ENCODE measurements around the gene RETN.

RETN gene

DNA sequence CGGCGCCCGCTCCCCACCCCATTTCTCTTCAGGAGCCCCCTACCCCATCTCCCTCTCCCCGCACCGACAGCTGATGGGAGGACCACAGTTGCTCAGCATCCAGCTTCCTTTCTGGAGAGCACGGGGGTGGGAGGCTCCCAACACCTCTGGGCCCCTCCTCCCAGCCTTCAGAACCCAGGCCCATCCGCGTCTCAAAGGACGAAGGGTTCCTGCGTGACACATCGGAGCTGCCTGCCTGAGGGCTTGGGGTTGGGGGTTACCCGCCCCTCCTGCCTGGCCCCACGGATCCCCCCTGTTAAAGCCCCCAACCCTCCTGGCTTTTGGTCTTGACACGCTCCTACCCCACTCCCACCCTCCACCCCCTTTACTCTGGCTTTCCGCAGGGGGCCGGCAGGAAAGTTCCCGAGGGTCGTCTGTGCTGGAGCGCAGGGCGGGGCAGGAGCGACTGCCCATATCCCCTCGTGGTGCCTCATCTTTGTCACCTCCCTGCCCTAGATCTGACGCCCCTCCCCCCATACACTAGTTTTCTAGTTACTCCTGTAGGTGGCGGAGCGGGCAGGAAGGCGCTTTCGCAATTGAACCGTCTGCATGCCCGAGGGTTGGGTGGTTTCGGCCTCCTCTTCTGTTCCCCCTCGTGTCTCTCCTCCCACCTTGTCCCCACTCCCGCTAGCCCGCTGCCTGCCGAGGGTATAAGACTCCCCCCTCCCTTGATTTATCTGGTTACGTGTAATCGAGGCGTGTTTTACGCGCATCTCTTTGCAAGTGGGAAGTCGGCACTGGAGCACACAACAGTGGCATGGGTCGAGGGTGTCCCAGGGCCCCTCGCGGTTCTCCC, 12.7 kb downstream of the RETN start:
- Histone ChIP-seq H3K4me1 (peaks cover 52% of the 10 kb centered on the region), H3K4me3 (peak overlapping the region; percentile 99), H3K27me3 (peaks cover 14% of the 10 kb centered on the region), H4K20me1 (peaks cover 67% of the 10 kb centered on the region), H3K27ac (peak overlapping the region; percentile 94), H3K36me3 (peaks cover 40% of the 10 kb centered on the region), H3K9ac (peak overlapping the region; percentile 96), H3K4me2 (peak overlapping the region; percentile 96), H3K9me3 (no peaks in the 10 kb centered on the region)
- TF ChIP-seq Cebpa-rat (IDR thresholded peaks at IDR 0.05), result peak; percentile 95

GRCh38 chr19:7682175-7682855, 13.5 kb downstream of the RETN start:
- Histone ChIP-seq H3K4me2 (peak overlapping the region; percentile 96), H3K4me3 (peak overlapping the region; percentile 99), H3K27me3 (peaks cover 13% of the 10 kb centered on the region), H3K4me1 (peaks cover 45% of the 10 kb centered on the region), H4K20me1 (peaks cover 67% of the 10 kb centered on the region), H3K36me3 (peaks cover 42% of the 10 kb centered on the region), H3K27ac (peak overlapping the region; percentile 94), H3K9me3 (no peaks in the 10 kb centered on the region), H3K9ac (peak overlapping the region; percentile 96; the same call in 1 of the 2 replicates)
- no peak for TF ChIP-seq Cebpa-rat (IDR thresholded peaks at IDR 0.05)

GRCh38 chr19:7685546-7686445, 16.9 kb downstream of the RETN start:
- H3K4me3 ChIP-seq, result no peak overlapping the region
- H3K27ac ChIP-seq, result no peak overlapping the region
- H3K9ac ChIP-seq, result no peak overlapping the region
- no peak for TF ChIP-seq Cebpa-rat (IDR thresholded peaks at IDR 0.05)
- H3K4me1 ChIP-seq, result peaks cover 14% of the 10 kb centered on the region
- H3K9me3 ChIP-seq, result no peaks in the 10 kb centered on the region
- H4K20me1 ChIP-seq, result peaks cover 68% of the 10 kb centered on the region
- no peaks in the 10 kb centered on the region for H3K27me3 ChIP-seq
- H3K36me3 ChIP-seq, result peaks cover 43% of the 10 kb centered on the region
- H3K4me2 ChIP-seq, result no peak overlapping the region

- Histone ChIP-seq H4K20me1 (peaks cover 64% of the 10 kb centered on the region), H3K36me3 (peaks cover 41% of the 10 kb centered on the region), H3K4me3 (no peak overlapping the region), H3K4me1 (peaks cover 6% of the 10 kb centered on the region), H3K27ac (no peak overlapping the region), H3K9me3 (0 out of 2 replicates have a peak, but pooled peaks cover 5% of the 10 kb centered on the region), H3K4me2 (no peak overlapping the region), H3K27me3 (no peaks in the 10 kb centered on the region), H3K9ac (no peak overlapping the region)
- TF ChIP-seq Cebpa-rat (IDR thresholded peaks at IDR 0.05), result no peak
These were observed 18.3 kb downstream of the RETN start for GRCh38 chr19:7687177-7687576.

DNA sequence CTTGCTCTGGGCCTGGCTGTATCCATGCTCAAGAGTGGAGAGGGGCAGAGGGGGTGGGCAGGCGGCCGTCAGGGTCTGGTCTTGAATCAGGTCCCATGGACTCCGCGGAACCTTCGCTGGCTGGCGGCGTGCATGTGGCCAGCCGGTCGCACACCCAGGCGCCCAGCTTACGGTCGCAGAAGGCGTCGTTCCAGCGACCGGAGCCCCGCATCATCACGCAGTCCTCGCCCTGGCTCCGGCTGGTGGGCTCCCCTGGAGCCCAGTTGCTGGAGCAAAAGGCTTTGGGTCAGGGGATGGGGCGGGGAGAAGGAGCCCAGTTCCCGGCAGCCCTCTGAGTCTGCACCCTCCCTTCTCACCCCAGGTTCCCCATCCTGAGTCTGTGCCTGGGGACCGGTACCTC, 20.3 kb downstream of the RETN start:
- peaks cover 21% of the 10 kb centered on the region for H3K36me3 ChIP-seq
- H3K27ac ChIP-seq, result no peak overlapping the region
- no peak overlapping the region for H3K4me2 ChIP-seq
- H3K9ac ChIP-seq, result no peak overlapping the region
- no peak overlapping the region for H3K4me3 ChIP-seq
- peaks cover 45% of the 10 kb centered on the region for H4K20me1 ChIP-seq
- peaks cover 4% of the 10 kb centered on the region for H3K4me1 ChIP-seq
- H3K9me3 ChIP-seq, result 0 out of 2 replicates have a peak, but pooled peaks cover 10% of the 10 kb centered on the region
- no peak for TF ChIP-seq Cebpa-rat (IDR thresholded peaks at IDR 0.05)
- H3K27me3 ChIP-seq, result no peaks in the 10 kb centered on the region

GRCh38 chr19:7690779-7691258, 22.0 kb downstream of the RETN start:
- Histone ChIP-seq H3K4me1 (peaks cover 20% of the 10 kb centered on the region), H3K27me3 (no peaks in the 10 kb centered on the region), H3K27ac (no peak overlapping the region), H3K4me3 (no peak overlapping the region), H3K4me2 (no peak overlapping the region), H3K36me3 (peaks cover 4% of the 10 kb centered on the region; the same call in 1 of the 2 replicates), H4K20me1 (peaks cover 44% of the 10 kb centered on the region), H3K9me3 (0 out of 2 replicates have a peak, but pooled peaks cover 10% of the 10 kb centered on the region), H3K9ac (no peak overlapping the region)
- TF ChIP-seq Cebpa-rat (IDR thresholded peaks at IDR 0.05), result no peak

DNA sequence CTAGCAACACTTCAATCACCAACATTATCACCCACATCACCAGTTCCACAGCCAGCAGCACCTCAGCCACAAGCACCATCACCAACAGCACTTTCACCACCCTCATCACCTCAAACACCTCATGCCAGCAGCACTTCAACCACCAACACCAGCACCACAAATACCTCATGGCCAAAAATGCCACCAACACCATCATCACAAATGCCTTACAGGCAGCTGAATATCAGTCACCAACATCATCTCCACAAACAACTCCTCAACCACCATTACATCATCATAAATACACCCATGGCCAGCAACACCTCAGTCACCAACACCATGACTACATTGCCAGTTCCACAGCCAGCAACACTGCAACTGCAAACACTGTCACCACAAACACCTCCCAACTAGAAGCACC, 22.6 kb downstream of the RETN start:
- Histone ChIP-seq H3K9ac (no peak overlapping the region), H3K4me2 (no peak overlapping the region), H3K27me3 (no peaks in the 10 kb centered on the region), H3K4me1 (peaks cover 23% of the 10 kb centered on the region), H3K4me3 (no peak overlapping the region), H3K9me3 (0 out of 2 replicates have a peak, but pooled peaks cover 10% of the 10 kb centered on the region), H3K36me3 (peaks cover 3% of the 10 kb centered on the region; the same call in 1 of the 2 replicates), H4K20me1 (peaks cover 37% of the 10 kb centered on the region), H3K27ac (no peak overlapping the region)
- TF ChIP-seq Cebpa-rat (IDR thresholded peaks at IDR 0.05), result no peak

GRCh38 chr19:7692417-7693088, 23.7 kb downstream of the RETN start:
- Histone ChIP-seq H4K20me1 (peaks cover 26% of the 10 kb centered on the region; the same call in 1 of the 2 replicates), H3K9me3 (0 out of 2 replicates have a peak, but pooled peaks cover 10% of the 10 kb centered on the region), H3K4me3 (no peak overlapping the region), H3K9ac (no peak overlapping the region), H3K4me1 (peaks cover 23% of the 10 kb centered on the region), H3K27me3 (no peaks in the 10 kb centered on the region), H3K4me2 (no peak overlapping the region), H3K36me3 (no peaks in the 10 kb centered on the region), H3K27ac (no peak overlapping the region)
- TF ChIP-seq Cebpa-rat (IDR thresholded peaks at IDR 0.05), result no peak

Measured in BLaER1 (cell line).